ENCODE data around the gene NAPSA. TPM values are rescaled to one million over a fixed set of nuclear protein-coding genes. Genes with fewer than 3 reads are reported as not detected.
"Not testable (repeated sequence)": the region's sequence is repeated elsewhere in the genome, so short reads cannot be mapped to it uniquely, and the experiment has no call there.

The NAPSA gene
- total and polyA plus RNA-seq, 9 of the 15 experiments (the other 6 are each of a cell fraction or from before 2014, with no cell fraction given) = 0.25 to 1.9 (median 0.69) TPM

- TF ChIP-seq ZNF121 (CRISPR knock-in tag; conservative IDR thresholded peaks at IDR 0.05) = 0 out of 2 replicates have a peak, but pooled peaks have one; percentile 13
- peak; percentile 1; the same call in 1 of the 2 replicates for TF ChIP-seq ERF (CRISPR knock-in tag; IDR thresholded peaks at IDR 0.05)
- peak; percentile 34 for TF ChIP-seq GTF3C2 (IDR thresholded peaks at IDR 0.05; ENCODE audit: borderline replicate concordance, extremely low read depth, insufficient read length)
- 0 out of 2 replicates have a peak, but pooled peaks have one; percentile 2 for TF ChIP-seq L3MBTL2 (IDR thresholded peaks at IDR 0.05)
- TF ChIP-seq AFF1 (IDR thresholded peaks at IDR 0.05; ENCODE audit: low read depth in 1 of 2, partially characterized antibody in 2 of 2) = peak; percentile 13 to 36
- peak; percentile 60; the same call in 1 of the 2 replicates for TF ChIP-seq NR2C1 (IDR thresholded peaks at IDR 0.05)
- TF ChIP-seq NR2C1 (tag; IDR thresholded peaks at IDR 0.05) = not testable (repeated sequence)
- peak; percentile 13; the same call in 1 of the 2 replicates for TF ChIP-seq SUPT5H (IDR thresholded peaks at IDR 0.05)
- TF ChIP-seq POLR2G (IDR thresholded peaks at IDR 0.05; ENCODE audit: low read depth, low read length) = peak; percentile 8; the same call in 1 of the 2 replicates
- TF ChIP-seq TBL1XR1 (IDR thresholded peaks at IDR 0.05; ENCODE audit: low read length in 2 of 2) = 0 out of 4 replicates have a peak, but pooled peaks of 1 of the 2 experiments have one; percentile 1
Measured at GRCh38 chr19:50329926-50330294, 35.5 kb downstream of the NAPSA start (continued).

All from K562 (cell line).